Keratinocyte (primary cell): ENCODE results near the gene MLN. TPM values are rescaled to one million over a fixed set of nuclear protein-coding genes. Genes with fewer than 3 reads are reported as not detected.

Source experiments
- DNase-seq: peaks from one replicate; pipeline ENCODE4 v3.0.0-alpha.2; 2011; ENCODE audit warnings: low read depth, missing footprints, low spot score
- FAIRE-seq: peaks from 2 replicates; lab custom pipeline; 2011; peaks lifted over from hg19 to GRCh38; lab: Jason Lieb, UNC
- H2AFZ ChIP-seq: 2 replicates; pipeline ENCODE4 v1.6.0; 2012; ENCODE audit warnings: low read length, control low read depth, inconsistent platforms; ENCODE audit not compliant: control insufficient read depth
- H3K27ac ChIP-seq: 2 replicates; pipeline ENCODE4 v1.5.1; 2011; ENCODE audit warnings: low read length; ENCODE audit not compliant: control insufficient read depth, insufficient read depth
- H3K27me3 ChIP-seq: 3 replicates; pipeline ENCODE4 v1.6.0; 2011; ENCODE audit warnings: low read length; ENCODE audit not compliant: control insufficient read depth, insufficient read depth; ENCODE audit errors: extremely low read depth
- H3K36me3 ChIP-seq, 2 experiments: 2 replicates in 1 of 2; 3 replicates in 1 of 2; pipeline ENCODE4 v1.5.1; 2011; ENCODE audit warnings: low read length in 2 of 2, mild to moderate bottlenecking in 1 of 2; ENCODE audit not compliant: control insufficient read depth in 2 of 2, insufficient read depth in 2 of 2; ENCODE audit errors: extremely low read depth in 1 of 2
- H3K4me1 ChIP-seq: 3 replicates; pipeline ENCODE4 v1.5.1; 2011; ENCODE audit warnings: low read length; ENCODE audit not compliant: control insufficient read depth, insufficient read depth; ENCODE audit errors: extremely low read depth
- H3K4me2 ChIP-seq: 3 replicates; pipeline ENCODE4 v1.6.0; 2011; ENCODE audit warnings: low read depth, low read length; ENCODE audit not compliant: control insufficient read depth, insufficient read depth; ENCODE audit errors: extremely low read depth
- H3K4me3 ChIP-seq, 3 experiments: fragments of 200-600 bp in 1 of 3; sonication (generic) in 1 of 3; 2 replicates in 2 of 3; 3 replicates in 1 of 3; pipeline ENCODE4 v1.5.1; 2011 to 2016; ENCODE audit warnings: low read length in 3 of 3, mild to moderate bottlenecking in 3 of 3, control low read depth in 2 of 3, inconsistent platforms in 1 of 3, low read depth in 1 of 3, mixed read lengths in 1 of 3, mixed run types in 1 of 3, moderate library complexity in 1 of 3; ENCODE audit not compliant: control insufficient read depth in 2 of 3, insufficient read depth in 2 of 3; ENCODE audit errors: extremely low read depth in 1 of 3
- H3K79me2 ChIP-seq: 2 replicates; pipeline ENCODE4 v1.6.0; 2012; ENCODE audit warnings: low read length; ENCODE audit not compliant: control insufficient read depth, insufficient read depth
- H3K9ac ChIP-seq: 3 replicates; pipeline ENCODE4 v1.6.0; 2011; ENCODE audit warnings: low read length; ENCODE audit not compliant: control insufficient read depth, insufficient read depth; ENCODE audit errors: extremely low read depth
- H3K9me1 ChIP-seq: 3 replicates; pipeline ENCODE4 v1.6.0; 2011; ENCODE audit warnings: low read length; ENCODE audit not compliant: control insufficient read depth, insufficient read depth; ENCODE audit errors: extremely low read depth
- H3K9me3 ChIP-seq: 2 replicates; pipeline ENCODE4 v1.5.1; 2012; ENCODE audit warnings: low read depth, low read length; ENCODE audit not compliant: control insufficient read depth
- H4K20me1 ChIP-seq: 3 replicates; pipeline ENCODE4 v1.6.0; 2011; ENCODE audit warnings: low read length; ENCODE audit not compliant: control insufficient read depth, insufficient read depth; ENCODE audit errors: extremely low read depth
- CTCF ChIP-seq, 3 experiments: IDR thresholded peaks in 1 of 3; conservative IDR thresholded peaks in 1 of 3; optimal IDR thresholded peaks in 1 of 3; 2 replicates in 2 of 3; 3 replicates in 1 of 3; pipeline versions ENCODE3 to v1.5.1; 2011; ENCODE audit warnings: low read length in 3 of 3, mild to moderate bottlenecking in 3 of 3, moderate library complexity in 2 of 3, control low read depth in 1 of 3, inconsistent platforms in 1 of 3; ENCODE audit not compliant: insufficient read depth in 2 of 3; ENCODE audit errors: extremely low read depth in 1 of 3
- EZH2 ChIP-seq: IDR thresholded peaks from one replicate; pipeline ENCODE4 v1.6.1; 2012; ENCODE audit warnings: inconsistent platforms, mild to moderate bottlenecking, low read length, moderate library complexity
- dilution Hi-C: fragments of 300-500 bp; cut with MboI; formaldehyde crosslinking; loops from one replicate; pipeline ENCODE4 v1.7.0; 2020; ENCODE audit warnings: low sequenced_read_pairs; ENCODE audit not compliant: extremely low pct_ligation_motif_present
- polyA plus RNA-seq, 5 experiments: library from polyadenylated mRNA; depleted of rRNA in 3 of 5; stranded (reverse) in 3 of 5; stranded (forward) in 1 of 5; unstranded in 1 of 5; fragments of >200 nt; gene quantifications; 1 replicate in 1 of 5; 2 replicates in 3 of 5; 3 replicates in 1 of 5; pipeline versions ENCODE4 v1.2.1 to v1.2.3, GENCODE V29; 2011 to 2012; ENCODE audit warnings: missing spikeins in 2 of 5, low read depth in 1 of 5, low replicate concordance in 1 of 5

The MLN gene
- polyA plus RNA-seq, 1 donor (not counting 4 experiments of a cell fraction or from before 2014, with no cell fraction given): not detected

- no peak overlapping the region for H3K27ac ChIP-seq
Observed at GRCh38 chr6:33830635-33831240, 26.9 kb upstream of the MLN start.

GRCh38 chr6:33828764-33829731 is 25.2 kb upstream of the MLN start:
- no peak overlapping the region for H2AFZ ChIP-seq
- H4K20me1 ChIP-seq: no peaks in the 10 kb centered on the region
- H3K9me3 ChIP-seq: no peaks in the 10 kb centered on the region
- no peaks in the 10 kb centered on the region for H3K79me2 ChIP-seq
- H3K36me3 ChIP-seq: no peaks in the 10 kb centered on the region
- H3K27ac ChIP-seq: no peak overlapping the region
- no peaks in the 10 kb centered on the region for H3K27me3 ChIP-seq
- peaks cover 12% of the 10 kb centered on the region for H3K4me1 ChIP-seq
- no peaks in the 10 kb centered on the region for H3K9me1 ChIP-seq
- DNase-seq: no peak
- dilution Hi-C loops: no loop called here
- TF ChIP-seq CTCF (optimal IDR thresholded peaks at IDR 0.05 in 1 of 3, IDR thresholded peaks at IDR 0.05 in 1 of 3, conservative IDR thresholded peaks at IDR 0.05 in 1 of 3; ENCODE audit: extremely low read depth in 1 of 3, insufficient read depth in 2 of 3, low read length in 3 of 3) (no peak), EZH2 (no peak)
- H3K4me2 ChIP-seq: no peak overlapping the region
- no peak overlapping the region for H3K4me3 ChIP-seq
- H3K9ac ChIP-seq: no peak overlapping the region
- no peak for FAIRE-seq

More at GRCh38 chr6:33830635-33831240, 26.9 kb upstream of the MLN start:
- TF ChIP-seq CTCF (optimal IDR thresholded peaks at IDR 0.05 in 1 of 3, IDR thresholded peaks at IDR 0.05 in 1 of 3, conservative IDR thresholded peaks at IDR 0.05 in 1 of 3; ENCODE audit: extremely low read depth in 1 of 3, insufficient read depth in 2 of 3, low read length in 3 of 3): no peak
- TF ChIP-seq EZH2: no peak
- Histone ChIP-seq H3K27me3 (no peaks in the 10 kb centered on the region), H3K9me3 (no peaks in the 10 kb centered on the region), H3K9ac (no peak overlapping the region), H3K4me3 (no peak overlapping the region), H3K79me2 (no peaks in the 10 kb centered on the region), H3K4me1 (peaks cover 18% of the 10 kb centered on the region), H4K20me1 (no peaks in the 10 kb centered on the region), H3K9me1 (no peaks in the 10 kb centered on the region), H2AFZ (no peak overlapping the region), H3K4me2 (no peak overlapping the region), H3K36me3 (no peaks in the 10 kb centered on the region)
- dilution Hi-C loops: no loop called here
- DNase-seq (no peak), FAIRE-seq (no peak)
